Stimulated activated CD8-positive, alpha-beta memory T cell treated with anti-CD3 and anti-CD28 coated beads, Interleukin-15, amount 100 ng/mL, for 24 hours (primary cell): ENCODE measurements around the gene GPRASP2.
"Not testable (repeated sequence)": the region's sequence is repeated elsewhere in the genome, so short reads cannot be mapped to it uniquely, and the experiment has no call there.

Experiments
- DNase-seq: peaks from one replicate; pipeline ENCODE4 v3.0.0-alpha.2; 2020; ENCODE audit warnings: low read depth

GPRASP2 gene

GRCh38 chrX:102712216-102712966 lies at the start of gene GPRASP2:
TSS of gene GPRASP2 (plus strand) at chrX:102712448. CDS start at chrX:102714870, 2,422 bp downstream.
- no peak for DNase-seq

- DNase-seq, result not testable (repeated sequence)
Observed at GRCh38 chrX:102663820-102664219, 48.4 kb upstream of the GPRASP2 start.

GRCh38 chrX:102667034-102667433 lies 45.2 kb upstream of the GPRASP2 start:
- DNase-seq, result not testable (repeated sequence)

- DNase-seq, result no peak
Observed at GRCh38 chrX:102669526-102669925, 42.7 kb upstream of the GPRASP2 start.

- DNase-seq, result no peak
Observed at GRCh38 chrX:102672856-102673255, 39.4 kb upstream of the GPRASP2 start.

GRCh38 chrX:102677479-102677878 lies 34.8 kb upstream of the GPRASP2 start:
- DNase-seq, result not testable (repeated sequence)

- DNase-seq, result no peak
Observed at GRCh38 chrX:102684772-102685520, 27.3 kb upstream of the GPRASP2 start.

- no peak for DNase-seq
Observed at GRCh38 chrX:102694749-102695148, 17.5 kb upstream of the GPRASP2 start.

- DNase-seq, result no peak
Observed at GRCh38 chrX:102696306-102696705, 15.9 kb upstream of the GPRASP2 start.

- DNase-seq, result no peak
Observed at GRCh38 chrX:102697494-102697893, 14.8 kb upstream of the GPRASP2 start.

GRCh38 chrX:102708900-102709299 lies 3.3 kb upstream of the GPRASP2 start:
- DNase-seq, result no peak

- no peak for DNase-seq
Observed at GRCh38 chrX:102711872-102712215, 404 bp upstream of the GPRASP2 start.

- no peak for DNase-seq
Observed at GRCh38 chrX:102712981-102713625, 855 bp downstream of the GPRASP2 start.

- no peak for DNase-seq
Observed at GRCh38 chrX:102714994-102715393, 2.7 kb downstream of the GPRASP2 start.

GRCh38 chrX:102715967-102716366 lies 3.7 kb downstream of the GPRASP2 start:
- DNase-seq, result no peak

- DNase-seq, result peak; percentile 33
Observed at GRCh38 chrX:102720237-102721168, 8.3 kb downstream of the GPRASP2 start, which contains the start of gene GPRASP3. TSS of gene GPRASP3 (plus strand) at chrX:102720743. CDS start at chrX:102748996, 28,253 bp downstream.

- not testable (repeated sequence) for DNase-seq
Observed at GRCh38 chrX:102721169-102721506, 8.9 kb downstream of the GPRASP2 start.

- DNase-seq, result no peak
Observed at GRCh38 chrX:102723456-102723855, 11.2 kb downstream of the GPRASP2 start.

GRCh38 chrX:102727761-102728160 lies 15.5 kb downstream of the GPRASP2 start:
- no peak for DNase-seq

- DNase-seq, result no peak
Observed at GRCh38 chrX:102728646-102729045, 16.4 kb downstream of the GPRASP2 start.

GRCh38 chrX:102739657-102740056 lies 27.4 kb downstream of the GPRASP2 start:
- no peak for DNase-seq

- DNase-seq, result no peak
Observed at GRCh38 chrX:102744307-102744706, 32.1 kb downstream of the GPRASP2 start.
